Left ventricle myocardium inferior (tissue), 1 donor: Measurements from ENCODE around the gene ENPP1. TPM values are rescaled to one million over a fixed set of nuclear protein-coding genes. Genes with fewer than 3 reads are reported as not detected.

ENCODE experiments used
- DNase-seq: peaks from one replicate; pipeline ENCODE4 v3.0.0-alpha.2; 2020
- H3K27ac ChIP-seq: fragments of 200-600 bp; replicated peaks from 2 replicates; pipeline ENCODE4 v1.8.0; 2021
- H3K27me3 ChIP-seq: fragments of 200-600 bp; 2 replicates; pipeline ENCODE4 v1.8.0; 2021; ENCODE audit warnings: low read depth
- H3K36me3 ChIP-seq: fragments of 200-600 bp; 2 replicates; pipeline ENCODE4 v1.8.0; 2021
- H3K4me1 ChIP-seq: fragments of 200-600 bp; 2 replicates; pipeline ENCODE4 v1.8.0; 2021
- H3K4me3 ChIP-seq: fragments of 200-600 bp; 2 replicates; pipeline ENCODE4 v1.8.0; 2021; ENCODE audit warnings: mild to moderate bottlenecking, moderate library complexity
- H3K9me3 ChIP-seq: fragments of 200-600 bp; replicated peaks from 2 replicates; pipeline ENCODE4 v1.8.0; 2021
- CTCF ChIP-seq: fragments of 200-600 bp; IDR thresholded peaks from 2 replicates; pipeline ENCODE4 v1.8.0; 2021; ENCODE audit warnings: antibody characterized with exemption, mild to moderate bottlenecking, borderline replicate concordance
- intact Hi-C: fragments of 100-400 bp; cut with micrococcal nuclease; formaldehyde crosslinking; loops from one replicate; pipeline ENCODE4 v1.11.0; 2022
- total RNA-seq: library from RNA; stranded (reverse); fragmentation: NEBNext Ultra II Directional; extraction: Animal tissue kit (Norgen Biotek cat#: 25700); gene quantifications from one replicate; pipeline ENCODE4 v1.2.1, GENCODE V29; 2021
- donor health status: DM: no; HTN: yes; CAD: no; lungs with severe emphysema.

The ENPP1 gene
- total RNA-seq, 1 donor from 2014 or later = 2.9 TPM

- Histone ChIP-seq H3K9me3 (no peaks in the 10 kb centered on the region), H3K4me3 (no peak overlapping the region), H3K36me3 (no peaks in the 10 kb centered on the region), H3K4me1 (no peaks in the 10 kb centered on the region), H3K27ac (no peak overlapping the region), H3K27me3 (peaks cover 7% of the 10 kb centered on the region)
- no peak for DNase-seq
- intact Hi-C loops = no loop called here
- no peak for TF ChIP-seq CTCF
Observed at GRCh38 chr6:131840441-131840840, 32.6 kb downstream of the ENPP1 start.

- H3K4me1 ChIP-seq = no peaks in the 10 kb centered on the region
- H3K9me3 ChIP-seq = no peaks in the 10 kb centered on the region
- no peak overlapping the region for H3K27ac ChIP-seq
- TF ChIP-seq CTCF = no peak
- peaks cover 10% of the 10 kb centered on the region for H3K27me3 ChIP-seq
- intact Hi-C loops = no loop called here
- no peaks in the 10 kb centered on the region for H3K36me3 ChIP-seq
- H3K4me3 ChIP-seq = no peak overlapping the region
- no peak for DNase-seq
Observed at GRCh38 chr6:131840936-131841583, 33.2 kb downstream of the ENPP1 start.

DNA sequence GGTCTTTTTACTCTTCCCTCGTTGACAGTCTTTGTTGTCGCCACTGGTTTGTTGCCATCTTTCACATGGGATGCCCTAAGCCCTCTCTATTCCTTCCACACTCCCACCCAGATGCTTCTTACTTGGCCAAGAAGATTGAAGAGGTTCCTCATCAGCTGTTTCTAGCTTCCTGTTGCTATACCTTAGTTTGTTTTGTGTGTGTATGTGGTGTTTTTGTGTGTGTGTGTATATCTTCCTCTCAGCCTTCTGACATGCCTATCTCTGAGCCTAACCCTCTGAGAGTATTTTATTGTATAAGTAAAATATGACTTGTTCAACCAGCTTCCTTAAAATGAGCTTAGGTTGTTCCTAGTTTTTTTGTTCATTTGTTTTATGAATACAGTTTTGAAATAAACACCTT, 35.9 kb downstream of the ENPP1 start:
- no peak overlapping the region for H3K4me3 ChIP-seq
- intact Hi-C loops = no loop called here
- H3K27ac ChIP-seq = no peak overlapping the region
- peaks cover 21% of the 10 kb centered on the region for H3K27me3 ChIP-seq
- no peak for TF ChIP-seq CTCF
- H3K4me1 ChIP-seq = no peaks in the 10 kb centered on the region
- H3K9me3 ChIP-seq = no peaks in the 10 kb centered on the region
- no peak for DNase-seq
- H3K36me3 ChIP-seq = no peaks in the 10 kb centered on the region

DNA sequence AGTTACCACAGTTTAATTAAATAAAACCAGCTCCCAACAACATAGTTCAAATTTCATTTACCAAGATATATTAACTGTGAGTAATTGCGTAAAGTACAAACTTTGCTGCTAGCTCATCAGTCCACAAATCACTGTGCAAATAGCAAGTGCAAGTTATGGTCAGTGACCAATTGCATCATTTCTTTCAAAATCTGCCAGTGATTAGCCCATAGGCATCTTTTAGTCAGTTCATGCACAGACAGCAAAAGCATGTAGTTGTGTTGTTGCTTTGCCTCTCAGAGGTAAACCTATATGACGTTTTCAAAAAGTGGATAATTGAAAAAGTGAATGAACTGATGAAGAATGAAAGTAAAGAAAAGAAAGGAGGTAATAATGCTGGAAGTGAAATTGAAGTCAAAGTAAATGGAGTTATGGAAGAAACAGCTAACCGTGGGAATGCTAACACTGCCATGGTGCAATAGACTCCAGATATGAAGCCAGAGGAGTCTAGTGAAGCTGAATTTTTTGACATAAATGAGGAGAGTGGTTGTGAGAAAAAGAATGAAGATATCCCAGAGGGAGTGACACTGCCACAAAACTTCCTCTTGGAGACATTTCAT, 36.5 kb downstream of the ENPP1 start:
- Histone ChIP-seq H3K36me3 (no peaks in the 10 kb centered on the region), H3K9me3 (no peaks in the 10 kb centered on the region), H3K27me3 (peaks cover 21% of the 10 kb centered on the region), H3K4me1 (no peaks in the 10 kb centered on the region), H3K27ac (no peak overlapping the region), H3K4me3 (no peak overlapping the region)
- TF ChIP-seq CTCF = no peak
- intact Hi-C loops = no loop called here
- no peak for DNase-seq

DNA sequence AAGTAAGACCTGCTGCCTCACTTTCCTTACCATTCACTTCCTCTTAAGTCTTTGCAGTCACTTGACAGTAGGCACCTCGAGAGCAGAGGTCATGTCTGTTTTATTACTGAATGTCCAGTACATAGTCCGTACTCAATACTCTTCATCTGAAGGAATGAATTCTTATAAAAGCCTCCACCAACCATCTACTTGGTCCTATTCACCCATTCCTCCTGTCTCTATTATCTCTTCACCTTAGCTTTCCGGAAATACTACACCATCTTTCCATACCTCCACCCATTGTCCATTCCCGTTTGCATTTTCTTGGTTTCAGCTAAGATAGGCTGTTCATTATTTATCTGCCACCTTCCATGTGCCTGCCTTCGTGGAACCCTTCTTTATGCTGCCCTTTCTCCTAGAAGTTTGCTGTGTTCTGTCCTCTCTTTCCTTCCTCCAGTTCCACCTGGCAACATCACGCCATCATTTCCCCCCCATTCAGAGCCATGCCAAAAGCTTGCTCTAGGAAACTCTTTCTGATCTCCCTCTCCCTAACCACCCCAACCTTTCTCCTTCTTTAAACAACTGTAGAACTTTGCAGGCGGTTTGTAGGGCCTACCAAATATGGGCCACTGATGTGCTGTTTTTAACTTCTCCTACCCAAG, 38.3 kb downstream of the ENPP1 start:
- H3K9me3 ChIP-seq = no peaks in the 10 kb centered on the region
- intact Hi-C loops = no loop called here
- H3K27ac ChIP-seq = no peak overlapping the region
- H3K27me3 ChIP-seq = peaks cover 21% of the 10 kb centered on the region
- no peaks in the 10 kb centered on the region for H3K36me3 ChIP-seq
- TF ChIP-seq CTCF = no peak
- no peak overlapping the region for H3K4me3 ChIP-seq
- H3K4me1 ChIP-seq = peaks cover 4% of the 10 kb centered on the region
- no peak for DNase-seq
